MCF 10A (cell line): Measurements from ENCODE around the gene SMURF2. TPM values are rescaled to one million over a fixed set of nuclear protein-coding genes. Genes with fewer than 3 reads are reported as not detected.

ENCODE experiments used
- BruUV-seq: library from RNA; stranded (reverse); fragments of 400-500 nt; replicated peaks from 2 replicates; lab custom pipeline; 2021; lab: Mats Ljungman, UMichigan
- CTCF ChIA-PET: fragments of 300-600 bp; sonication (Branson Sonifier 250); formaldehyde crosslinking; extraction: SDS; loops from one replicate; lab custom pipeline; 2021; ENCODE audit warnings: antibody characterized with exemption, inconsistent platforms; lab: Yijun Ruan, JAX
- POLR2A ChIA-PET: fragments of 300-600, 350-650 bp; sonication (Branson Sonifier 250); formaldehyde crosslinking; extraction: SDS; loops from one replicate; lab custom pipeline; 2020; ENCODE audit warnings: antibody characterized with exemption, inconsistent platforms; lab: Yijun Ruan, JAX
- DNase-seq: peaks from one replicate; pipeline ENCODE4 v3.0.0-alpha.2; 2018; ENCODE audit not compliant: unreplicated experiment
- H3K27ac Mint-ChIP-seq: one replicate; pipeline ENCODE4 v1.8.0; 2022; ENCODE audit warnings: mild to moderate bottlenecking, low read depth, mixed read lengths; ENCODE audit not compliant: unreplicated experiment
- H3K27me3 Mint-ChIP-seq: one replicate; pipeline ENCODE4 v1.8.0; 2022; ENCODE audit warnings: mixed read lengths; ENCODE audit not compliant: insufficient read depth, unreplicated experiment
- H3K36me3 Mint-ChIP-seq: one replicate; pipeline ENCODE4 v1.8.0; 2022; ENCODE audit warnings: mild to moderate bottlenecking, moderate library complexity, mixed read lengths; ENCODE audit not compliant: insufficient read depth, unreplicated experiment
- H3K4me1 Mint-ChIP-seq: one replicate; pipeline ENCODE4 v1.8.0; 2022; ENCODE audit warnings: mixed read lengths; ENCODE audit not compliant: insufficient read depth, unreplicated experiment
- H3K4me3 Mint-ChIP-seq: one replicate; pipeline ENCODE4 v1.8.0; 2022; ENCODE audit warnings: mild to moderate bottlenecking, moderate library complexity, mixed read lengths; ENCODE audit not compliant: unreplicated experiment
- H3K9me3 Mint-ChIP-seq: one replicate; pipeline ENCODE4 v1.8.0; 2022; ENCODE audit warnings: mixed read lengths; ENCODE audit not compliant: unreplicated experiment
- intact Hi-C: fragments of 100-400 bp; cut with micrococcal nuclease; formaldehyde crosslinking; loops from 2 replicates; pipeline ENCODE4 v1.14.1; 2022
- total RNA-seq: library from RNA; stranded (reverse); gene quantifications from 2 replicates; pipeline ENCODE4 v1.2.3, GENCODE V29; 2022
- TF ChIP-seq, protein P1 (sequence below): fragments of 200-600 bp; IDR thresholded peaks from one replicate; pipeline ENCODE4 v1.8.0; 2022; ENCODE audit warnings: antibody characterized with exemption, mild to moderate bottlenecking; ENCODE audit not compliant: unreplicated experiment

The SMURF2 gene
- total RNA-seq, 1 experiment from 2014 or later: 55.8 TPM

DNA sequence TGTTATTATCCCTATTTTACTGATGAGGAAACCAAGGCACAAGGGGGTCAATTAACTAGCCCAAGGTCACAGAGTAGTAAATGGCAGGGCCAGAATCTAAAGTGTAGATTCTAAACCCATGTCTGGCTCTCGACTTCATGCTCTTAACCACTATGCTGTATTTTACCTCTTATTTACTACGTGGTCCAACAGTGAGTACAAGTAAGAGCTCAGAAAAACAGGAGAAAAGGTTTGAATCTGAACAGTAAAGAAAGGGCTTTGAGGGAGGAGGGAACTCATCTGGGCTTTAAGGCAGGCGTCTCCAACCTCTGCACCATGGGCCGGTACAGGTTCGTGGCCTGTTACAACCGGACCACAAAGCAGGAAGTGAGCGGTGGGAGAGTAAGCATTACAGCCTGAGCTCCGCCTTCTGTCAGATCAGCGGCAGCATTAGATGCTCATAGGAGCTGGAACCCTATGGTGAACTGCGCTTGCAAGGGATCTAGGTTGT is 62.9 kb downstream of the SMURF2 start:
- H3K4me1 Mint-ChIP-seq: peaks cover 6% of the 10 kb centered on the region
- no peak overlapping the region for H3K4me3 Mint-ChIP-seq
- peak overlapping the region; percentile 16 for H3K27ac Mint-ChIP-seq
- CTCF ChIA-PET: interaction anchor here (1.9 to 2.1 kb wide), 2 partner anchors 17 to 50 kb away, joined by 4 to 7 read pairs; no protein-coding TSS in a partner anchor
- TF ChIP-seq, protein P1, sequence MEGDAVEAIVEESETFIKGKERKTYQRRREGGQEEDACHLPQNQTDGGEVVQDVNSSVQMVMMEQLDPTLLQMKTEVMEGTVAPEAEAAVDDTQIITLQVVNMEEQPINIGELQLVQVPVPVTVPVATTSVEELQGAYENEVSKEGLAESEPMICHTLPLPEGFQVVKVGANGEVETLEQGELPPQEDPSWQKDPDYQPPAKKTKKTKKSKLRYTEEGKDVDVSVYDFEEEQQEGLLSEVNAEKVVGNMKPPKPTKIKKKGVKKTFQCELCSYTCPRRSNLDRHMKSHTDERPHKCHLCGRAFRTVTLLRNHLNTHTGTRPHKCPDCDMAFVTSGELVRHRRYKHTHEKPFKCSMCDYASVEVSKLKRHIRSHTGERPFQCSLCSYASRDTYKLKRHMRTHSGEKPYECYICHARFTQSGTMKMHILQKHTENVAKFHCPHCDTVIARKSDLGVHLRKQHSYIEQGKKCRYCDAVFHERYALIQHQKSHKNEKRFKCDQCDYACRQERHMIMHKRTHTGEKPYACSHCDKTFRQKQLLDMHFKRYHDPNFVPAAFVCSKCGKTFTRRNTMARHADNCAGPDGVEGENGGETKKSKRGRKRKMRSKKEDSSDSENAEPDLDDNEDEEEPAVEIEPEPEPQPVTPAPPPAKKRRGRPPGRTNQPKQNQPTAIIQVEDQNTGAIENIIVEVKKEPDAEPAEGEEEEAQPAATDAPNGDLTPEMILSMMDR: no peak
- H3K27me3 Mint-ChIP-seq: no peaks in the 10 kb centered on the region
- DNase-seq: no peak
- H3K36me3 Mint-ChIP-seq: peaks cover 30% of the 10 kb centered on the region
- H3K9me3 Mint-ChIP-seq: no peaks in the 10 kb centered on the region
- no TSS peak for BruUV-seq
- POLR2A ChIA-PET: interaction anchor here (0.7 to 4.5 kb wide), 3 partner anchors 24 to 92 kb away, joined by 3 to 17 read pairs (median 3); partner anchors contain the start of genes CEP95 and DDX5
- intact Hi-C loops: no loop called here

DNA sequence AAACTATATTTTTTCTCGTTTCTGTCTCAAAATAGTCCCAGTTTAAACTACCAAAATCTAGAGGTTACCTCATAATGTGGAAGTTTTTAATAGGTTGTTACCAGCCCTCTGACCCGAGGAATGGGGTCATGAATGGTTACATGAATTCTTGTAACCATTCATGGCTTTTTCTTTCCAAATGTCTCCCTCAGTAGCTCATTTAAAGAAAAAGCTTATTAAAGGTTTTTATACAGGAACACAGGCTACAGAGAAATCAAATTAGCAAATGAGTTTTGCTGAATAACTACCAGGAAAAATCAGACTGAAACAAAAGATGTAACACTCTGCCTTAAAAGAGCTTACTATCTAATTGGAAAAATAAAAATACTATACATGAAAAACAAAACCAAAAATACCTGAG is 63.4 kb downstream of the SMURF2 start:
- Mint-ChIP-seq H3K4me3 (no peak overlapping the region), H3K9me3 (no peaks in the 10 kb centered on the region), H3K27ac (peak overlapping the region; percentile 16), H3K27me3 (no peaks in the 10 kb centered on the region), H3K36me3 (peaks cover 31% of the 10 kb centered on the region), H3K4me1 (peaks cover 6% of the 10 kb centered on the region)
- TF ChIP-seq, protein P1: no peak
- DNase-seq: no peak
- intact Hi-C loops: no loop called here
- ChIA-PET CTCF (interaction anchor here (0.6 to 1.9 kb wide), 4 partner anchors 16 to 92 kb away, joined by 3 to 4 read pairs (median 4); partner anchors contain the start of gene CEP95), POLR2A (interaction anchor here (0.6 to 4.5 kb wide), 6 partner anchors 23 to 164 kb away, joined by 3 to 17 read pairs (median 3); partner anchors contain the start of genes CEP95 and DDX5)
- BruUV-seq: no TSS peak

DNA sequence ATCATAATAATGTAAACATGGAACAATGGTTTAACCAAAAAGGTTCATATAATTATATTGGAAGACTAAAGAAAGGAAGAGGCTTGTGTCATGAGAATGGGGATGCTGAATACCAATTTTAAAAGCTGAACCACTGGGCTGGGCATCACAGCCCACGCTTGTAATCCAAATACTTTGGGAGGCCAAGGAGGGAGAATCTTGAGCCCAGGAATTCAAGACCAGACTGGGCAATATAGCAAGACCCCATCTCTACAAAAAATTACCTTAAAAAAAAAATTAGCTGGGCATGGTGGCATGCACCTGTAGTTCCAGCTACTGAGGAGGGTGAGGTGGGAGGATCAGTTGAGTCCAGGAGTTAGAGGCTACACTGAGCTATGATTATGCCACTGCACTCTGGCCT is 65.1 kb downstream of the SMURF2 start:
- BruUV-seq: no TSS peak
- intact Hi-C loops: no loop called here
- peaks cover 35% of the 10 kb centered on the region for H3K36me3 Mint-ChIP-seq
- H3K27ac Mint-ChIP-seq: no peak overlapping the region
- TF ChIP-seq, protein P1: no peak
- ChIA-PET POLR2A (interaction anchor here (1.7 to 4.5 kb wide), 2 partner anchors 53 to 90 kb away, joined by 4 to 17 read pairs; partner anchors contain the start of genes CEP95 and DDX5), CTCF (no interaction called here)
- H3K27me3 Mint-ChIP-seq: no peaks in the 10 kb centered on the region
- H3K4me3 Mint-ChIP-seq: no peak overlapping the region
- H3K9me3 Mint-ChIP-seq: no peaks in the 10 kb centered on the region
- DNase-seq: no peak
- H3K4me1 Mint-ChIP-seq: peaks cover 6% of the 10 kb centered on the region

DNA sequence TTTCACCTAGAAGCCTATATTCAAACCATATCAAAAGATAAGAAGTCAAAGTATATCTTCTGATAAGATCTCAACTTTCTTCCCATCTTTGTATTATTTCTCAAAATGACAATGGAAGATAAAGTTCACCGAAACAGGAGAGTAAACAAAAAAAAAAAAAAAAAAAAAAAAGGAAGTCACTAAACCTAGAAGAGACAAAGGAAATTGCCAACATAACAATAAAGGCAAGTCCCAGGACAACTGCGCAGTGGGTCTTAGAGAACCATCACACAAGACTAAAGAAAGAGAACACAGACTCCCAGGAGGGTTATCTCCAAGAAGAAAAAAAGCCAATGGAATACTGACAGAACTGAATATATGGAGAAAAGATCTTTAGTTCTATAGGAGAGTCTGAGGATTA is 65.7 kb downstream of the SMURF2 start:
- no peaks in the 10 kb centered on the region for H3K9me3 Mint-ChIP-seq
- TF ChIP-seq, protein P1: no peak
- ChIA-PET POLR2A (interaction anchor here (0.7 to 4.5 kb wide), 4 partner anchors 15 to 90 kb away, joined by 3 to 17 read pairs (median 4); partner anchors contain the start of genes CEP95 and DDX5), CTCF (interaction anchor here (1.4 to 2.1 kb wide), 2 partner anchors 36 to 53 kb away, joined by 3 to 8 read pairs; no protein-coding TSS in a partner anchor)
- H3K27ac Mint-ChIP-seq: no peak overlapping the region
- peaks cover 6% of the 10 kb centered on the region for H3K4me1 Mint-ChIP-seq
- H3K27me3 Mint-ChIP-seq: no peaks in the 10 kb centered on the region
- no peak for DNase-seq
- intact Hi-C loops: no loop called here
- BruUV-seq: no TSS peak
- H3K36me3 Mint-ChIP-seq: peaks cover 40% of the 10 kb centered on the region
- no peak overlapping the region for H3K4me3 Mint-ChIP-seq
